ENCODE results near the gene DPPA5. TPM values are rescaled to one million over a fixed set of nuclear protein-coding genes. Genes with fewer than 3 reads are reported as not detected.

Gene DPPA5
- polyA plus RNA-seq, 1 donor (not counting 4 experiments of a cell fraction or from before 2014, with no cell fraction given): not detected

GRCh38 chr6:73372516-73372915 is 18.4 kb upstream of the DPPA5 start:
- Histone ChIP-seq H4K20me1 (ENCODE audit: control insufficient read depth, extremely low read depth, insufficient read depth, low read length) (no peaks in the 10 kb centered on the region), H3K27me3 (ENCODE audit: control insufficient read depth, extremely low read depth, insufficient read depth, low read length) (no peaks in the 10 kb centered on the region), H2AFZ (ENCODE audit: control insufficient read depth, low read length) (no peak overlapping the region), H3K4me1 (ENCODE audit: control insufficient read depth, extremely low read depth, insufficient read depth, low read length) (no peaks in the 10 kb centered on the region), H3K27ac (ENCODE audit: control insufficient read depth, insufficient read depth, low read length) (no peak overlapping the region), H3K79me2 (ENCODE audit: control insufficient read depth, insufficient read depth, low read length) (no peaks in the 10 kb centered on the region), H3K9me1 (ENCODE audit: control insufficient read depth, extremely low read depth, insufficient read depth, low read length) (peaks cover 2% of the 10 kb centered on the region), H3K9ac (ENCODE audit: control insufficient read depth, extremely low read depth, insufficient read depth, low read length) (no peak overlapping the region), H3K36me3 (ENCODE audit: control insufficient read depth in 2 of 2, extremely low read depth in 1 of 2, insufficient read depth in 2 of 2, low read length in 2 of 2) (no peaks in the 10 kb centered on the region), H3K4me3 (ENCODE audit: control insufficient read depth in 2 of 3, extremely low read depth in 1 of 3, insufficient read depth in 2 of 3, low read depth in 1 of 3, low read length in 3 of 3) (no peak overlapping the region), H3K9me3 (ENCODE audit: control insufficient read depth, low read depth, low read length) (no peaks in the 10 kb centered on the region), H3K4me2 (ENCODE audit: control insufficient read depth, extremely low read depth, insufficient read depth, low read depth, low read length) (no peak overlapping the region)
- TF ChIP-seq EZH2 (IDR thresholded peaks at IDR 0.05; ENCODE audit: low read length) (no peak), CTCF (optimal IDR thresholded peaks at IDR 0.05 in 1 of 3, IDR thresholded peaks at IDR 0.05 in 1 of 3, conservative IDR thresholded peaks at IDR 0.05 in 1 of 3; ENCODE audit: extremely low read depth in 1 of 3, insufficient read depth in 2 of 3, low read length in 3 of 3) (no peak)
- dilution Hi-C loops (cut with MboI; ENCODE audit: extremely low pct_ligation_motif_present, low sequenced_read_pairs): no loop called here
- DNase-seq (ENCODE audit: low read depth, low spot score): no peak
- FAIRE-seq: no peak

GRCh38 chr6:73371984-73372383 is 17.9 kb upstream of the DPPA5 start:
- Histone ChIP-seq H3K36me3 (ENCODE audit: control insufficient read depth in 2 of 2, extremely low read depth in 1 of 2, insufficient read depth in 2 of 2, low read length in 2 of 2) (no peaks in the 10 kb centered on the region), H3K4me2 (ENCODE audit: control insufficient read depth, extremely low read depth, insufficient read depth, low read depth, low read length) (no peak overlapping the region), H4K20me1 (ENCODE audit: control insufficient read depth, extremely low read depth, insufficient read depth, low read length) (no peaks in the 10 kb centered on the region), H2AFZ (ENCODE audit: control insufficient read depth, low read length) (no peak overlapping the region), H3K79me2 (ENCODE audit: control insufficient read depth, insufficient read depth, low read length) (no peaks in the 10 kb centered on the region), H3K9me3 (ENCODE audit: control insufficient read depth, low read depth, low read length) (no peaks in the 10 kb centered on the region), H3K4me3 (ENCODE audit: control insufficient read depth in 2 of 3, extremely low read depth in 1 of 3, insufficient read depth in 2 of 3, low read depth in 1 of 3, low read length in 3 of 3) (no peak overlapping the region), H3K4me1 (ENCODE audit: control insufficient read depth, extremely low read depth, insufficient read depth, low read length) (no peaks in the 10 kb centered on the region), H3K27me3 (ENCODE audit: control insufficient read depth, extremely low read depth, insufficient read depth, low read length) (no peaks in the 10 kb centered on the region), H3K9me1 (ENCODE audit: control insufficient read depth, extremely low read depth, insufficient read depth, low read length) (peaks cover 2% of the 10 kb centered on the region), H3K9ac (ENCODE audit: control insufficient read depth, extremely low read depth, insufficient read depth, low read length) (no peak overlapping the region), H3K27ac (ENCODE audit: control insufficient read depth, insufficient read depth, low read length) (no peak overlapping the region)
- dilution Hi-C loops (cut with MboI; ENCODE audit: extremely low pct_ligation_motif_present, low sequenced_read_pairs): no loop called here
- FAIRE-seq (no peak), DNase-seq (ENCODE audit: low read depth, low spot score) (no peak)
- no peak for TF ChIP-seq EZH2 (IDR thresholded peaks at IDR 0.05; ENCODE audit: low read length)

GRCh38 chr6:73369563-73369962 is 15.5 kb upstream of the DPPA5 start, which contains the start of gene OOEP:
OOEP (minus strand) TSS chr6:73369897; CDS start chr6:73369792, 105 bp downstream.
- FAIRE-seq: no peak
- H3K27ac ChIP-seq (ENCODE audit: control insufficient read depth, insufficient read depth, low read length): no peak within 1 kb of the TSS

More at GRCh38 chr6:73369563-73369962, 15.5 kb upstream of the DPPA5 start, which contains the start of gene OOEP:
- no peaks in the 10 kb centered on the region for H3K4me1 ChIP-seq (ENCODE audit: control insufficient read depth, extremely low read depth, insufficient read depth, low read length)
- H3K9ac ChIP-seq (ENCODE audit: control insufficient read depth, extremely low read depth, insufficient read depth, low read length): no peak within 1 kb of the TSS
- dilution Hi-C loops (cut with MboI; ENCODE audit: extremely low pct_ligation_motif_present, low sequenced_read_pairs): no loop called here
- H3K9me3 ChIP-seq (ENCODE audit: control insufficient read depth, low read depth, low read length): no peaks in the 10 kb centered on the region
- no peaks in the 10 kb centered on the region for H3K27me3 ChIP-seq (ENCODE audit: control insufficient read depth, extremely low read depth, insufficient read depth, low read length)
- no peaks in the 10 kb centered on the region for H3K79me2 ChIP-seq (ENCODE audit: control insufficient read depth, insufficient read depth, low read length)
- H3K4me3 ChIP-seq (ENCODE audit: control insufficient read depth in 2 of 3, extremely low read depth in 1 of 3, insufficient read depth in 2 of 3, low read depth in 1 of 3, low read length in 3 of 3): no peak within 1 kb of the TSS
- H3K36me3 ChIP-seq (ENCODE audit: control insufficient read depth in 2 of 2, extremely low read depth in 1 of 2, insufficient read depth in 2 of 2, low read length in 2 of 2): no peaks in the 10 kb centered on the region
- H3K9me1 ChIP-seq (ENCODE audit: control insufficient read depth, extremely low read depth, insufficient read depth, low read length): peaks cover 2% of the 10 kb centered on the region
- no peak for TF ChIP-seq EZH2 (IDR thresholded peaks at IDR 0.05; ENCODE audit: low read length)
- no peak for TF ChIP-seq CTCF (optimal IDR thresholded peaks at IDR 0.05 in 1 of 3, IDR thresholded peaks at IDR 0.05 in 1 of 3, conservative IDR thresholded peaks at IDR 0.05 in 1 of 3; ENCODE audit: extremely low read depth in 1 of 3, insufficient read depth in 2 of 3, low read length in 3 of 3)
- no peak within 1 kb of the TSS for H2AFZ ChIP-seq (ENCODE audit: control insufficient read depth, low read length)
- H4K20me1 ChIP-seq (ENCODE audit: control insufficient read depth, extremely low read depth, insufficient read depth, low read length): no peaks in the 10 kb centered on the region
- no peak within 1 kb of the TSS for H3K4me2 ChIP-seq (ENCODE audit: control insufficient read depth, extremely low read depth, insufficient read depth, low read depth, low read length)
- no peak for DNase-seq (ENCODE audit: low read depth, low spot score)

All from keratinocyte (primary cell).